Mesenchymal stem cell (in vitro differentiated cells and primary cell): ENCODE measurements around the gene GABRR2.
"Not testable (repeated sequence)": the region's sequence is repeated elsewhere in the genome, so short reads cannot be mapped to it uniquely, and the experiment has no call there.

Experiments
- DNase-seq: peaks from one replicate; pipeline ENCODE4 v3.0.0-alpha.2; 2013
- H2AFZ ChIP-seq: one replicate; pipeline ENCODE4 v1.6.1; 2013; ENCODE audit warnings: low read depth, mild to moderate bottlenecking, control low read depth, inconsistent platforms, low read length, moderate library complexity
- H2AK5ac ChIP-seq: 2 replicates; pipeline ENCODE4 v1.6.1; 2013; ENCODE audit warnings: low read length, moderate library complexity, mild to moderate bottlenecking, inconsistent platforms; ENCODE audit not compliant: severe bottlenecking
- H2BK120ac ChIP-seq: one replicate; pipeline ENCODE4 v1.6.1; 2013; ENCODE audit warnings: low read depth, mild to moderate bottlenecking, inconsistent platforms, low read length, moderate library complexity
- H2BK12ac ChIP-seq, 2 experiments: one replicate each; pipeline ENCODE4 v1.6.1; 2013; ENCODE audit warnings: inconsistent platforms in 2 of 2, low read length in 2 of 2, mild to moderate bottlenecking in 2 of 2, moderate library complexity in 2 of 2, control low read depth in 1 of 2
- H2BK15ac ChIP-seq: one replicate; pipeline ENCODE4 v1.6.1; 2013; ENCODE audit warnings: mild to moderate bottlenecking, low read depth, inconsistent platforms; ENCODE audit not compliant: poor library complexity, severe bottlenecking
- H2BK5ac ChIP-seq: 2 replicates; pipeline ENCODE4 v1.6.1; 2013; ENCODE audit warnings: low read depth, mild to moderate bottlenecking, low read length, control low read depth, inconsistent platforms; ENCODE audit not compliant: poor library complexity, severe bottlenecking
- H3K14ac ChIP-seq, 2 experiments: one replicate each; pipeline ENCODE4 v1.6.1; 2013; ENCODE audit warnings: inconsistent platforms in 2 of 2, low read length in 2 of 2, control low read depth in 1 of 2, mild to moderate bottlenecking in 1 of 2, moderate library complexity in 1 of 2
- H3K18ac ChIP-seq, 2 experiments: one replicate each; pipeline ENCODE4 v1.6.1; 2013; ENCODE audit warnings: inconsistent platforms in 2 of 2, low read length in 2 of 2, control low read depth in 1 of 2, low read depth in 1 of 2, mild to moderate bottlenecking in 1 of 2
- H3K23ac ChIP-seq, 2 experiments: one replicate each; pipeline ENCODE4 v1.6.1; 2013; ENCODE audit warnings: inconsistent platforms in 2 of 2, low read length in 2 of 2, mild to moderate bottlenecking in 2 of 2, moderate library complexity in 2 of 2, control low read depth in 1 of 2
- H3K27ac ChIP-seq: 2 replicates; pipeline ENCODE4 v1.5.1; 2013; ENCODE audit warnings: mild to moderate bottlenecking, moderate library complexity, low read length, control low read depth, inconsistent platforms; ENCODE audit not compliant: poor library complexity, severe bottlenecking
- H3K27me3 ChIP-seq, 2 experiments: 2 replicates each; pipeline versions ENCODE4 v1.6.1 to v1.7.0; 2013; ENCODE audit warnings: low read length in 2 of 2, mild to moderate bottlenecking in 2 of 2, moderate library complexity in 2 of 2, control low read depth in 1 of 2, inconsistent platforms in 1 of 2; ENCODE audit not compliant: control insufficient read depth in 1 of 2, insufficient read depth in 1 of 2
- H3K36me3 ChIP-seq, 2 experiments: 2 replicates each; pipeline versions ENCODE4 v1.6.1 to v1.7.0; 2013; ENCODE audit warnings: low read length in 2 of 2, control low read depth in 1 of 2, inconsistent platforms in 1 of 2, low read depth in 1 of 2, mild to moderate bottlenecking in 1 of 2; ENCODE audit not compliant: insufficient read depth in 2 of 2, control insufficient read depth in 1 of 2
- H3K4ac ChIP-seq, 2 experiments: one replicate each; pipeline ENCODE4 v1.6.1; 2013; ENCODE audit warnings: inconsistent platforms in 2 of 2, low read length in 2 of 2, mild to moderate bottlenecking in 2 of 2, moderate library complexity in 2 of 2, control low read depth in 1 of 2, low read depth in 1 of 2
- H3K4me1 ChIP-seq: 2 replicates; pipeline ENCODE4 v1.6.1; 2013; ENCODE audit warnings: low read depth, low read length, control low read depth; ENCODE audit not compliant: control insufficient read depth, insufficient read depth
- H3K4me2 ChIP-seq: 2 replicates; pipeline ENCODE4 v1.6.1; 2013; ENCODE audit warnings: low read length, mild to moderate bottlenecking, inconsistent platforms; ENCODE audit not compliant: poor library complexity, severe bottlenecking
- H3K4me3 ChIP-seq, 2 experiments: 2 replicates each; pipeline versions ENCODE4 v1.5.1 to v1.7.0; 2013; ENCODE audit warnings: low read length in 2 of 2, mild to moderate bottlenecking in 2 of 2, control low read depth in 1 of 2, low read depth in 1 of 2; ENCODE audit not compliant: insufficient read depth in 1 of 2
- H3K79me1 ChIP-seq: replicated peaks from 2 replicates; pipeline ENCODE4 v1.6.1; 2013; ENCODE audit warnings: mild to moderate bottlenecking, control low read depth, low read length, inconsistent platforms; ENCODE audit not compliant: poor library complexity, severe bottlenecking
- H3K9ac ChIP-seq: 2 replicates; pipeline ENCODE4 v1.7.0; 2013; ENCODE audit warnings: mild to moderate bottlenecking, low read length, moderate library complexity
- H3K9me3 ChIP-seq: 2 replicates; pipeline ENCODE4 v1.7.0; 2013; ENCODE audit warnings: mild to moderate bottlenecking, low read length; ENCODE audit not compliant: control insufficient read depth
- H4K8ac ChIP-seq: one replicate; pipeline ENCODE4 v1.6.1; 2013; ENCODE audit warnings: inconsistent platforms, mild to moderate bottlenecking, low read length, moderate library complexity
- H4K91ac ChIP-seq: one replicate; pipeline ENCODE4 v1.6.1; 2013; ENCODE audit warnings: mild to moderate bottlenecking, low read length, inconsistent platforms
- WGBS: methylation state at CpG from one replicate; pipeline ENCODE4 v1.1.7; 2013; ENCODE audit warnings: mixed read lengths; 5-methylcytosine and 5-hydroxymethylcytosine counted together

Gene GABRR2

GRCh38 chr6:89233605-89234004, 81.5 kb downstream of the GABRR2 start:
- not testable (repeated sequence) for H3K4me3 ChIP-seq, H3K4me2 ChIP-seq, H3K18ac ChIP-seq, H4K91ac ChIP-seq, H2BK5ac ChIP-seq, H3K9me3 ChIP-seq, H4K8ac ChIP-seq, H3K14ac ChIP-seq, H3K27ac ChIP-seq, H3K4ac ChIP-seq, H2AFZ ChIP-seq, H2BK12ac ChIP-seq, H2BK120ac ChIP-seq, H2AK5ac ChIP-seq, H3K23ac ChIP-seq, H3K79me1 ChIP-seq, H3K36me3 ChIP-seq, H3K4me1 ChIP-seq, H3K9ac ChIP-seq, DNase-seq, H3K27me3 ChIP-seq, H2BK15ac ChIP-seq
- WGBS: 88% methylated on average over 15 of the region's 15 CpGs

GRCh38 chr6:89222712-89223039, 92.4 kb downstream of the GABRR2 start:
- 86% methylated on average over 1 of the region's 4 CpGs for WGBS
- no peak overlapping the region for H3K4me3 ChIP-seq
- no peak overlapping the region for H3K27ac ChIP-seq
- no peak for DNase-seq
- H3K14ac ChIP-seq: no peak overlapping the region
- no peak overlapping the region for H2AFZ ChIP-seq
- H3K36me3 ChIP-seq: no peaks in the 10 kb centered on the region
- no peak overlapping the region for H3K4me2 ChIP-seq
- no peak overlapping the region for H2BK15ac ChIP-seq
- H3K4ac ChIP-seq: no peak overlapping the region
- H3K79me1 ChIP-seq: no peaks in the 10 kb centered on the region
- no peak overlapping the region for H4K91ac ChIP-seq
- H3K18ac ChIP-seq: no peak overlapping the region
- H2BK5ac ChIP-seq: no peak overlapping the region
- H2AK5ac ChIP-seq: no peak overlapping the region
- H3K27me3 ChIP-seq: peaks cover 12 to 15% of the 10 kb centered on the region in 2 experiments
- no peak overlapping the region for H2BK12ac ChIP-seq
- H3K9me3 ChIP-seq: no peaks in the 10 kb centered on the region
- H3K4me1 ChIP-seq: peaks cover under 1% of the 10 kb centered on the region
- no peak overlapping the region for H2BK120ac ChIP-seq
- H4K8ac ChIP-seq: no peak overlapping the region
- no peak overlapping the region for H3K9ac ChIP-seq
- no peak overlapping the region for H3K23ac ChIP-seq

GRCh38 chr6:89221971-89222711, 93.0 kb downstream of the GABRR2 start:
- Histone ChIP-seq H3K27me3 (peaks cover 18 to 21% of the 10 kb centered on the region in 2 experiments), H2AFZ (no peak overlapping the region), H2AK5ac (no peak overlapping the region), H4K8ac (no peak overlapping the region), H3K4me3 (no peak overlapping the region), H3K23ac (no peak overlapping the region), H3K36me3 (no peaks in the 10 kb centered on the region), H3K9me3 (no peaks in the 10 kb centered on the region), H2BK15ac (no peak overlapping the region), H3K9ac (no peak overlapping the region), H3K27ac (no peak overlapping the region), H3K18ac (no peak overlapping the region), H3K79me1 (no peaks in the 10 kb centered on the region), H2BK120ac (no peak overlapping the region), H2BK12ac (no peak overlapping the region), H4K91ac (no peak overlapping the region), H3K4me2 (no peak overlapping the region), H2BK5ac (no peak overlapping the region), H3K14ac (no peak overlapping the region), H3K4ac (no peak overlapping the region), H3K4me1 (peaks cover 2% of the 10 kb centered on the region)
- DNase-seq: no peak
- WGBS: 58% methylated on average over 7 of the region's 7 CpGs

GRCh38 chr6:89221129-89221528, 94.0 kb downstream of the GABRR2 start:
- no peak overlapping the region for H3K4me3 ChIP-seq
- no peak overlapping the region for H2BK12ac ChIP-seq
- no peak overlapping the region for H2AFZ ChIP-seq
- 58% methylated on average over 3 of the region's 3 CpGs for WGBS
- H4K91ac ChIP-seq: no peak overlapping the region
- peaks cover 24 to 31% of the 10 kb centered on the region in 2 experiments for H3K27me3 ChIP-seq
- H2BK120ac ChIP-seq: no peak overlapping the region
- H3K27ac ChIP-seq: no peak overlapping the region
- no peak overlapping the region for H2BK15ac ChIP-seq
- H3K4ac ChIP-seq: no peak overlapping the region
- no peak overlapping the region for H2BK5ac ChIP-seq
- no peaks in the 10 kb centered on the region for H3K79me1 ChIP-seq
- H3K9ac ChIP-seq: no peak overlapping the region
- no peak overlapping the region for H3K18ac ChIP-seq
- no peaks in the 10 kb centered on the region for H3K36me3 ChIP-seq
- DNase-seq: no peak
- H3K4me1 ChIP-seq: peaks cover 2% of the 10 kb centered on the region
- H3K14ac ChIP-seq: no peak overlapping the region
- H2AK5ac ChIP-seq: no peak overlapping the region
- no peaks in the 10 kb centered on the region for H3K9me3 ChIP-seq
- no peak overlapping the region for H4K8ac ChIP-seq
- no peak overlapping the region for H3K23ac ChIP-seq
- H3K4me2 ChIP-seq: no peak overlapping the region
